SK-N-SH (cell line): ENCODE data around the gene GABRG3. TPM values are rescaled to one million over a fixed set of nuclear protein-coding genes. Genes with fewer than 3 reads are reported as not detected.

Source experiments
- CTCF ChIA-PET: fragments of 300-600, 350-600 bp; formaldehyde crosslinking; extraction: SDS; loops from one replicate; lab custom pipeline; 2021; lab: Yijun Ruan, JAX
- POLR2A ChIA-PET: fragments of 350-600 bp; sonication (Branson Sonifier 250); formaldehyde crosslinking; extraction: SDS; loops from one replicate; lab custom pipeline; 2020; ENCODE audit warnings: antibody characterized with exemption, inconsistent platforms; lab: Yijun Ruan, JAX
- DNase-seq: peaks from one replicate; pipeline ENCODE4 v3.0.0; 2012
- H2AFZ ChIP-seq: fragments of 200-600 bp; sonication (generic); 2 replicates; pipeline ENCODE4 v1.8.1; 2016; ENCODE audit warnings: antibody characterized with exemption, mild to moderate bottlenecking, low read depth
- H3F3A ChIP-seq: fragments of 200-600 bp; sonication (generic); replicated peaks from 2 replicates; pipeline ENCODE3; 2016; ENCODE audit warnings: antibody characterized with exemption, mild to moderate bottlenecking; ENCODE audit not compliant: insufficient read depth
- H3K27ac ChIP-seq, 2 experiments: fragments of 200-500 bp in 1 of 2; fragments of 200-600 bp in 1 of 2; sonication (Bioruptor generic) in 1 of 2; sonication (generic), shearing (Covaris generic) in 1 of 2; 2 replicates each; pipeline versions ENCODE4 v1.5.1 to v1.6.1; 2014 to 2016; ENCODE audit warnings: low read depth in 2 of 2, inconsistent platforms in 1 of 2, low read length in 1 of 2, mild to moderate bottlenecking in 1 of 2, mixed read lengths in 1 of 2
- H3K27me3 ChIP-seq: fragments of 200-600 bp; sonication (generic), shearing (Covaris generic); 2 replicates; pipeline ENCODE4 v1.6.1; 2016; ENCODE audit warnings: mixed run types; ENCODE audit not compliant: insufficient read depth
- H3K36me3 ChIP-seq, 2 experiments: fragments of 200-500 bp in 1 of 2; fragments of 200-600 bp in 1 of 2; sonication (Bioruptor generic) in 1 of 2; sonication (generic) in 1 of 2; replicated peaks in 1 of 2; 2 replicates each; pipeline versions ENCODE3 to v1.5.1; 2014 to 2016; ENCODE audit warnings: low read length in 1 of 2, mild to moderate bottlenecking in 1 of 2; ENCODE audit not compliant: insufficient read depth in 2 of 2, control insufficient read depth in 1 of 2
- H3K4me1 ChIP-seq, 2 experiments: fragments of 200-500 bp in 1 of 2; fragments of 200-600 bp in 1 of 2; sonication (Bioruptor generic) in 1 of 2; sonication (generic), shearing (Covaris generic) in 1 of 2; 2 replicates each; pipeline versions ENCODE4 v1.5.1 to v1.6.1; 2014 to 2016; ENCODE audit warnings: low read depth in 1 of 2, low read length in 1 of 2, mixed run types in 1 of 2; ENCODE audit not compliant: insufficient read depth in 2 of 2, control insufficient read depth in 1 of 2
- H3K4me2 ChIP-seq: fragments of 200-600 bp; sonication (generic), shearing (Covaris generic); 2 replicates; pipeline ENCODE4 v1.6.1; 2017; ENCODE audit warnings: mixed run types
- H3K4me3 ChIP-seq, 2 experiments: fragments of 200-500 bp in 1 of 2; fragments of 200-600 bp in 1 of 2; sonication (Bioruptor generic) in 1 of 2; sonication (generic), shearing (Covaris generic) in 1 of 2; 2 replicates each; pipeline versions ENCODE4 v1.5.1 to v1.8.1; 2014 to 2016; ENCODE audit warnings: low read depth in 2 of 2, inconsistent platforms in 1 of 2, low read length in 1 of 2, mild to moderate bottlenecking in 1 of 2, mixed read lengths in 1 of 2, moderate library complexity in 1 of 2
- H3K79me2 ChIP-seq: fragments of 200-600 bp; sonication (generic); 2 replicates; pipeline ENCODE4 v1.8.1; 2017; ENCODE audit warnings: mild to moderate bottlenecking; ENCODE audit not compliant: insufficient read depth
- H3K9ac ChIP-seq: fragments of 200-600 bp; sonication (generic); 2 replicates; pipeline ENCODE4 v1.6.1; 2017; ENCODE audit warnings: mixed run types
- H3K9me2 ChIP-seq: fragments of 200-600 bp; sonication (generic); 2 replicates; pipeline ENCODE4 v1.6.1; 2017; ENCODE audit warnings: mixed run types
- H3K9me3 ChIP-seq: fragments of 200-600 bp; sonication (generic); 2 replicates; pipeline ENCODE4 v1.6.1; 2017; ENCODE audit warnings: mixed run types, mild to moderate bottlenecking, moderate library complexity
- H4K20me1 ChIP-seq: fragments of 200-600 bp; sonication (generic); 2 replicates; pipeline ENCODE4 v1.6.1; 2017; ENCODE audit warnings: mild to moderate bottlenecking, mixed run types; ENCODE audit not compliant: insufficient read depth
- CTCF ChIP-seq: fragments of 200-600 bp; sonication (generic); IDR thresholded peaks from 2 replicates; pipeline ENCODE4 v1.6.1; 2017; ENCODE audit warnings: antibody characterized with exemption, mild to moderate bottlenecking, moderate library complexity
- ELF1 ChIP-seq: IDR thresholded peaks from 2 replicates; pipeline ENCODE4 v1.4.0; 2012
- EP300 ChIP-seq, 2 experiments: IDR thresholded peaks; 2 replicates each; pipeline versions ENCODE4 v1.4.0 to v1.6.1; 2012; ENCODE audit warnings: borderline replicate concordance in 1 of 2, low read depth in 1 of 2, low read length in 1 of 2
- FOSL2 ChIP-seq: IDR thresholded peaks from 2 replicates; pipeline ENCODE4 v1.4.0; 2012; ENCODE audit warnings: low read depth, mild to moderate bottlenecking, moderate library complexity, borderline replicate concordance
- FOXJ3 ChIP-seq: sonication (generic); formaldehyde crosslinking; IDR thresholded peaks from 2 replicates; pipeline ENCODE4 v1.5.1; 2020; ENCODE audit warnings: mild to moderate bottlenecking, missing genetic modification reagents
- GABPA ChIP-seq: IDR thresholded peaks from 2 replicates; pipeline ENCODE4 v1.4.0; 2012; ENCODE audit warnings: low read depth, mild to moderate bottlenecking
- JUND ChIP-seq: IDR thresholded peaks from 2 replicates; pipeline ENCODE4 v1.4.0; 2012
- POLR2AphosphoS5 ChIP-seq: IDR thresholded peaks from 2 replicates; pipeline ENCODE4 v1.6.1; 2012; ENCODE audit warnings: low read depth, low read length
- RAD21 ChIP-seq: IDR thresholded peaks from 2 replicates; pipeline ENCODE4 v1.6.1; 2012; ENCODE audit warnings: mild to moderate bottlenecking, low read length
- RCOR1 ChIP-seq: fragments of 150-350 bp; IDR thresholded peaks from 2 replicates; pipeline ENCODE4 v1.6.1; 2017; ENCODE audit warnings: antibody characterized with exemption, low read length
- RFX5 ChIP-seq: IDR thresholded peaks from 2 replicates; pipeline ENCODE4 v1.6.1; 2012; ENCODE audit warnings: mild to moderate bottlenecking, improper control_type of control experiment, low read length
- RXRA ChIP-seq: IDR thresholded peaks from 2 replicates; pipeline ENCODE4 v1.4.0; 2012; ENCODE audit warnings: low read depth, mild to moderate bottlenecking, borderline replicate concordance
- TCF12 ChIP-seq: IDR thresholded peaks from 2 replicates; pipeline ENCODE4 v1.4.0; 2012
- USF1 ChIP-seq: IDR thresholded peaks from 2 replicates; pipeline ENCODE4 v1.4.0; 2012; ENCODE audit warnings: low read depth, borderline replicate concordance
- YY1 ChIP-seq: IDR thresholded peaks from 2 replicates; pipeline ENCODE4 v1.4.0; 2012; ENCODE audit warnings: low read depth, mild to moderate bottlenecking
- WGBS: methylation state at CpG from one replicate; pipeline ENCODE4 v1.1.6; 2017; ENCODE audit warnings: low lambda C conversion rate; 5-methylcytosine and 5-hydroxymethylcytosine counted together
- polyA plus RNA-seq, 3 experiments: library from polyadenylated mRNA; depleted of rRNA; stranded (reverse); fragments of >200 nt; gene quantifications; 2 replicates each; pipeline ENCODE4 v1.2.3, GENCODE V29; 2012
- TF ChIP-seq, protein P1 (sequence below): fragments of 150-350 bp; IDR thresholded peaks from 2 replicates; pipeline ENCODE4 v1.6.1; 2016; ENCODE audit warnings: mild to moderate bottlenecking, low read depth, low read length
- TF ChIP-seq, protein P2 (sequence below): IDR thresholded peaks from 2 replicates; pipeline ENCODE4; 2012

The GABRG3 gene
- polyA plus RNA-seq, 1 of the 3 experiments (the other 2 are of a cell fraction), result not detected

- DNase-seq, result no peak
- H3F3A ChIP-seq, result no peaks in the 10 kb centered on the region
- no peak overlapping the region for H2AFZ ChIP-seq
- no peak overlapping the region for H3K27ac ChIP-seq
- H3K4me2 ChIP-seq, result no peak overlapping the region
- no peaks in the 10 kb centered on the region for H3K27me3 ChIP-seq
- WGBS, result 23% methylated on average over 6 of the region's 6 CpGs
- H3K4me3 ChIP-seq, result no peak overlapping the region
- H3K9ac ChIP-seq, result no peak overlapping the region
- ChIA-PET POLR2A (no interaction called here), CTCF (interaction anchor here (1.1 kb wide), 1 partner anchor 114 kb away, joined by 3 read pairs; no protein-coding TSS in a partner anchor)
- H3K9me3 ChIP-seq, result no peaks in the 10 kb centered on the region
- no peaks in the 10 kb centered on the region for H4K20me1 ChIP-seq
- no peaks in the 10 kb centered on the region for H3K79me2 ChIP-seq
- H3K4me1 ChIP-seq, result peaks cover 0 to 4% of the 10 kb centered on the region in 2 experiments; a peak in 1 of 4 replicates
- H3K9me2 ChIP-seq, result no peaks in the 10 kb centered on the region
- TF ChIP-seq RXRA (no peak), TCF12 (no peak), RCOR1 (no peak), FOSL2 (no peak), YY1 (no peak), RAD21 (no peak), JUND (no peak), RFX5 (no peak), FOXJ3 (no peak), GABPA (no peak), EP300 (IDR thresholded peaks at IDR 0.05; ENCODE audit: borderline replicate concordance in 1 of 2, low read depth in 1 of 2, low read length in 1 of 2) (no peak), USF1 (no peak), ELF1 (no peak), POLR2AphosphoS5 (no peak), CTCF (no peak)
- TF ChIP-seq, protein P1, sequence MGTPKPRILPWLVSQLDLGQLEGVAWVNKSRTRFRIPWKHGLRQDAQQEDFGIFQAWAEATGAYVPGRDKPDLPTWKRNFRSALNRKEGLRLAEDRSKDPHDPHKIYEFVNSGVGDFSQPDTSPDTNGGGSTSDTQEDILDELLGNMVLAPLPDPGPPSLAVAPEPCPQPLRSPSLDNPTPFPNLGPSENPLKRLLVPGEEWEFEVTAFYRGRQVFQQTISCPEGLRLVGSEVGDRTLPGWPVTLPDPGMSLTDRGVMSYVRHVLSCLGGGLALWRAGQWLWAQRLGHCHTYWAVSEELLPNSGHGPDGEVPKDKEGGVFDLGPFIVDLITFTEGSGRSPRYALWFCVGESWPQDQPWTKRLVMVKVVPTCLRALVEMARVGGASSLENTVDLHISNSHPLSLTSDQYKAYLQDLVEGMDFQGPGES, result no peak
- TF ChIP-seq, protein P2, sequence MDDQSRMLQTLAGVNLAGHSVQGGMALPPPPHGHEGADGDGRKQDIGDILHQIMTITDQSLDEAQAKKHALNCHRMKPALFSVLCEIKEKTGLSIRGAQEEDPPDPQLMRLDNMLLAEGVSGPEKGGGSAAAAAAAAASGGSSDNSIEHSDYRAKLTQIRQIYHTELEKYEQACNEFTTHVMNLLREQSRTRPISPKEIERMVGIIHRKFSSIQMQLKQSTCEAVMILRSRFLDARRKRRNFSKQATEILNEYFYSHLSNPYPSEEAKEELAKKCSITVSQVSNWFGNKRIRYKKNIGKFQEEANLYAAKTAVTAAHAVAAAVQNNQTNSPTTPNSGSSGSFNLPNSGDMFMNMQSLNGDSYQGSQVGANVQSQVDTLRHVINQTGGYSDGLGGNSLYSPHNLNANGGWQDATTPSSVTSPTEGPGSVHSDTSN, result no peak
- H3K36me3 ChIP-seq, result no peaks in the 10 kb centered on the region
Observed at GRCh38 chr15:27196691-27197090, 225.7 kb downstream of the GABRG3 start.
